GM18868 (cell line): ENCODE data around the gene ITK.
"Not testable (repeated sequence)": the region's sequence is repeated elsewhere in the genome, so short reads cannot be mapped to it uniquely, and the experiment has no call there.

ENCODE experiments used
- ATAC-seq: cut with Tn5 transposase; IDR thresholded peaks from one replicate; pipeline ENCODE4 v1.9.1; 2021; ENCODE audit warnings: mild to moderate bottlenecking, moderate library complexity; ENCODE audit not compliant: unreplicated experiment

Gene ITK

DNA sequence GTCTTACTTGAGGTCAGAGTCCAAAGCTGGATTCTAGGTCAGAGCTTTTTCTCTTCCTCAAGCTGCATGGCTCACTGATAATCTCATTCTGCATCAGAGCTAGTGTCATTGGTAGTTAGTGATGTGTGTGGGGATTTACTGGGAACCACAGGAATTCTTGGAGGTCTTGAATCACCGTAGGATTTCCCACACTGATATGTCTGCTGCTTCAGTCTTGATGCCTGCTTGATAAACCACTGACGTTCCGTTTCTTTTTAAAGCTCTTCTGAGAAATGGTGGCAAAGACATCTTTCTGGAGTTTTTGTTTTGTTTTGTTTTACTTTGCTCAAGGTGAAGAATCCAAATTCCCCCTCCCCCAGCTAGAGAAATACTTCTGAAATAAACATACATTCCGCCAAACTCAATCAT, 13.4 kb upstream of the ITK start:
- ATAC-seq = no peak

DNA sequence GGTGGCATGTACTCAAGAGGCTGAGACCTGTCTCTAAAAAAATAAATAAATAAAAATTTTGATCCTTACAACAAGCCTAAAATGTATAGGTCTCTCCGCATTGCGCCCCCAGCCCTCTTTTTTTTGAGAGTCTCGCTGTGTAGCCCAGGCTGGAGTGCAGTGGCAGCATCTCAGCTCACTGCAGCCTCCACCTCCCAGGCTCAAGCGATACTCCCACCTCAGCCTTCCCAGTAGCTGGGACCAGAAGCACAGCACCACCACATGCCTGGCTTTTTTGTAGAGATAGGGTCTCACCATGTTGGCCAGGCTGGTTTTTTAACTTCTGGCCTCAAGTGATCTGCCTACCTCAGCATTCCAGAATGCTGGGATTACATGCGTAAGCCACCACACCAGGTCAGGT, 12.4 kb upstream of the ITK start:
- ATAC-seq = no peak

DNA sequence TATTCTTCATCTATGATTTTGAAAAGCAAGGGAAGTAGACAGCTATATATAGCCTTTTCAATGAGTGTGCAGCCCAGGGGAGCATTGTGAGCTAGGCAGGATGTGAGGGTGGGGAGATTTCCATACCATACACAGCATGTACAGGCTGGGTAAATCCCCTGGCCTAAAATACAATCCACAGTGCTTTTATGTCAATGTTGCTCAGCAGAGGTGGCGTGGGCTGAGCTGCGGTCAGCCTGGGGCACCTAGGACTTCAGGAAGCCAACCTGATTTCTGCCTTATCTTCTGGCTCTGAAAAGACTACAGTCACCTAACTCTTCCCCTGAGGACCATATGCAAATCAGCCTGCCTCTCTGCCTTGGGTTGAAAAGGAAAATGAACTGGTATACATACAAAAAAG, 8.2 kb upstream of the ITK start:
- ATAC-seq = peak; percentile 99

DNA sequence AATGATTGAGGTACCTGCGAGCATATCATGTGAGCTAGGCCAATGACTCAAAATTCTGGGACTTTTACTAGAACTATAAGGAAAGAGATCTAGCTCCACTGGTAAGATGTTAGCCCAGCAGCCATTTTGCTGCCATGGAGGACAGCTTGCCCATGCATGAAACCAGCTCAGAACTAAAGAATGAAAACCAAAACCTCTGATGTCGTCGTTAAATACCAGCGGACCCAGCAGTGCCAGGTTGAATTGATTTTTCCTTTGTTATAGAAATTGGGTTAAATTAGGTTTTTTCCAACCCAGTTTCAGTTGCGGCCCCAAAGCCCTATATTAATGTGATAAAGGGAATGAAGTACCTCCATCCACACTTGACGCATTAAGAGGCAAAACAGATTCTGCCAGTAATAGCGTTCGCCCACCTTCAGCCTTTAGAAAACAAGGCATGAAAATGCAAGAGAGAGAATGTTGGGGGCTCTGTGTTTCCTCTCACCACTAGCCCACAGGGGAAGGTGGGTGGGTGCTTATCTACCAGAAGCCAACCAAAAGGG, 5.5 kb upstream of the ITK start:
- ATAC-seq = no peak

DNA sequence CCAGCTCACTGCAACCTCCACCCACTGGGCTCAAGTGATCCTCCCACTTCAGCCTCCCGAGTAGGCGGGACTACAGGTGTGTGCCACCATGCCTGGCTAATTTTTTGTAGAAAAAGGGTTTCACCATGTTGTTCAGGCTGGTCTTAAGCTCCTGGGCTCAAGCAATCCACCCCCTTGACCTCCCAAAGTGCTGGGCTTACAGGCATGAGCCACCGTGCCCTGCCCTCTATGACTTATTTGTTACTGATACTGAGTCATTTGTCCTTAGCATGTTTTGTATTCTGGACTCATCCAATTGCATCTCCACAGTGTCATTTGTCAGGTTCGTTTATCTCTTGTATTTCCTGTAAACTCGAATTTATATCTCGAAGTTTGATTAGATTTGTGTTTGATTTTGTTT, 2.7 kb upstream of the ITK start:
- ATAC-seq = no peak

DNA sequence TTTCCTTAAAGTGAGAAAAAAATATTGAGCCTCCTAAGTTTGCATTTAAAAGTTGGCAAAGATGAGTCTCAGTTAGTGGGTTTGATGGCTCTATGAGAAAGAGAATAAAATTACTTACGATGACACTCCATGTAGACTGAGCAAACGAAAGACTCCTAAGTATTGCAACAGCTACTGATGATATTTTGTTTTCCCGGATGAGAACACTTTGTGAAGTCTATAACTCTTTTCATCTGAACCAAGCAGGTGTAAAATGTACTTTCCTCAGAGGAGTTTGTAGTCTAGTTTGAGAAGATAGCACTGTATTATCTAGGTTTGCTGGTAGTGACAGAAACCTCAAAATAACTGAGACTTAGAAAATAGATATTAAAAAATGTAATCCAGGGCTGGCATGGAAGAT, 1.7 kb upstream of the ITK start:
- no peak for ATAC-seq

DNA sequence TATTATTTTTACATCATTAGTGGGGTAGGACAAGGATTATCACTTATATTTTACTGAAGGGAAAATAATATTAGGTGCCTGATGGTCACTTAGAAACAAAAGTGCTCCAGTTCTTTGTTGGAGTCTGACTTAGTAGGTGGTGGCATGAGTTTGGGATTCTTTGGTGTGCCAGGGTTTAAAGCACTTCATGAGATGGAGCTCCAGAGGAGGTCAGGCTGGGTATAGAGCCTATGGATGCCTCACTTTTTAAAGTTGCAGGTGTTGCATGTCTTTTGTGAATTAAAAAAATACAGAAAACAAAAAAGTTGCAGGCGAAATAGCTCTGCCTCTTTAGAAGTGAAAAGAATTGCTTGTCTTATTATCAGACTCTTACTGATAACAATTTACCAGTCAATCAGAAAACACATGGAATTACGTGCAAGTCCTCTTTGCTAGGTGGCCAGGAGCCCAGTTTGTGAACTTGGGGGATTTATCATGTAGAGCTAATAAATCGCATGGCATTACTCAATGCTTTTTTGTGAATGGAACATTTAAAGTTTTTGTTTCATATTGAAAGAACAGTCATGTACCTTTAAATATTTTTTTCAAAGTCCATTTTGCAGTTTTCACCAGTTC, 1.6 kb downstream of the ITK start:
- no peak for ATAC-seq

DNA sequence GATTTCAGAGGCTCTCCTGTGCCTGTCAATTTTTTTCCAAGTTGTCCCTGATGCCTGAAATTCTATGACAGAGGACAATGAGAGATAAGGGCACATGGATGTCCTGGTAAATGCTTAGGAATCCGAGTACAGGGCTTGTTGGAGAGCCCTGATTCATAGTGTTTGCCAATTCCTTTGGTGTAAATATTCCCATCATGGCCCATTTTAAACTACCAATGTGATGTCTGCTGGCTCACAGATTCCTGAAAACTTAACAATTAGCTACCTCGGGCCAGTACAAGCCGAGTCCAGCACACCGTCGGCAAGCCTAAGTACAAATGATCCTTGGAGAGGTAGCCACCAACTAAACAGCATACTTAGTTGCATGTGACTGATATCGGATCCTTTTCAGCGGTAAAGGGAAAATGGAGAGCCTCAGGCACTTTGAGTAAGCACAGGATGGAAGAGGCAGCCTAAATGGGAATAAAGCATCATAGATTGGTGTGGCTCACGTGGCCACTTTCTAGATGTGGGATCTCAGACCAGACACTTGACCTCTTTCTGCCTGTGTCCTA, 3.6 kb downstream of the ITK start:
- ATAC-seq = no peak

DNA sequence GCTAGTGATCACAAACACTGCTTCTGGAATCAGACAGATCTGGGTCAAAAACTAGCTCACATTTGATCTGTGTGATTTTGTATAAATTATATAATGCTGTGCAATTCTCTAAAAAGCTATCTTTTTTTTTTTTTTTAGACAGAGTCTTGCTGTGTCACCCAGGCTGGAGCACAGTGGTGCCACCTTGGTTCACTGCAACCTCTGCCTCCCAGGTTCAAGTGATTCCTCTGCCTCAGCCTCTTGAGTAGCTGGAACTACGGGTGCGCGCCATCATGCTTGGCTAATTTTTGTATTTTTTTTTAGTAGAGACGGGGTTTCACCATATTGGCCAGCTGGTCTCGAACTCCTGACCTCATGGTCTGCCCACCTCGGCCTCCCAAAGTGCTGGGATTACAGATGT, 4.5 kb downstream of the ITK start:
- not testable (repeated sequence) for ATAC-seq

DNA sequence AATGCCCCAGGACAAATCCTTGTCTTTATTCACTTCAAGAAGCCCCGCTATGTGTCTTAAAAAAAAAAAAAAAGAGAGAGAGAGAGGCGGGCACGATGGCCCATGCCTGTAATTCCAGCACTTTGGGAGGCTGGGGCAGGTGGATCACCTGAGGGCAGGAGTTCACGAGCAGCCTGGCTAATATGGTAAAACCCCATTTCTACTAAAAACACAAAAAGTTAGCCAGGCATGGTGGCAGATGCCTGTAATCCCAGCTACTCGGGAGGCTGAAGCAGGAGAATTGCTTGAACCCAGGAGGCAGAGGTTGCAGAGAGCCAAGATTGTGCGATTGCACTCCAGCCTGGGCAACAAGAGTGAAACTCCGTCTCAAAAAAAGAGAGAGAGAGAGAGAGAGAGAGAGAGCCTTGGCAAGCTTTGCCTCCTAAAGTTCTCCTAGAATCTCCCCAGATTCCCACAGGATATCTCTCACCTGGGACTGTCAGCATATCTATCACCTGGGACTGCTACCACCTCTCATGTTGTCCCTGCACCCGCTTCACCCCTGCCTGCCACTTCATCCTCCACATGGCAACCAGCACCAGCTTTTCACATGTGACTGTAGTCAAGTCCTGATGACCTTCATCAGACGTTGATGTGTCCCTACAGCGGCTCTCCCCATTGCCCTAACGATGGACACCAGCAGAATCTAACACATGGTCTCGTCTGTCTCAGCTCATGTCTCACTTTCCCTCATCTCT, 5.8 kb downstream of the ITK start:
- ATAC-seq = no peak

DNA sequence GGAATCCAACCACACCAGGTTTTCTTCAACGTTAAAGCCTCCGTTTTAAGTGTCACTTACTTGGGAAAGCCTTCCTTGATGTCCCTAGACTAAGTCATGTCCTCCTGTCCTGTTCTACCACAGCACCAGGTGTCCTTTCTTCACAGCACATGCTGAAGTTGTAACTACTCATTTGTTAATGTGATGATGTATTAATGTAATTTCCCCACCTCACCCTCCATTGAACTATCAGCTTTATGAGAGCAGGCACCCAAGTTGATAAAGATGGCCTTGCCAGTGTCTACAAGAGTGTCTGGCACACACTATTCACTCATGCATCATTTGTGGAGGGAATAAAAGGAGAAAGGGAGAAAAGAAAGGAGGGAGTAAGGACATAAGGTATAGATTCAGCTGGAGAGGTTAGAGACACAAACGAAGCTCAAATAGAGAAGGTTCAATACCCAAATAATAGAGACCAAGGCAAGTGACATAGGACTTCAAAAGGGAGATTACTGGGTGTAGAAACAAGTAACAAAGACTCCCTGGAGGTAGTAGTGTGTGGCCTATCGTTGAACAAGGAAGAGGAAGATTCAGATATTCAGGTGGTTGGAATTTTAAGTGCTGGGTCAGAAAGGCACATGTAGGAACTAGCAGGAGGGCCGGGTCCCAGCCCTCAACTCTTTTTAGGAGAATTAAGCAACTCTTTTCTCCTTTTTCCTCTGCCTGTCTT, 6.6 kb downstream of the ITK start:
- no peak for ATAC-seq

DNA sequence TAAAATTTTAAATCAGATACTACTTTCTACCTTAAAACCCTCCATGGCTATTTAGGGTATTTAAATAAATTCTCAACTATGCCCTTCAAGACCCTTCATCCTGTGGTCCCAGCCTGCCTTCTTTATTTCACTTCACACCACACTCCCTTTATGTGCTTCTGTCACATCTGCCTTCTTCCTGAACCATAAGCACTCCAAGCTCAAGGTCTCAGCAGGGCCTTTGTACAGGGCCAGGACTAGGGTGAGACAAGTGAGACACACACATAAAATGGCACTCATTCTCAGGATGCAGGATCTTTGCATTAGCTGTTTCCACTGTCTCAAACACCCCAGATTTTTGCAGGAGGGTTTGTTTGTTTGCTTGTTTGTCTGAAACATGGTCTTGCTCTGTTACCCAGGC, 7.6 kb downstream of the ITK start:
- ATAC-seq = no peak

DNA sequence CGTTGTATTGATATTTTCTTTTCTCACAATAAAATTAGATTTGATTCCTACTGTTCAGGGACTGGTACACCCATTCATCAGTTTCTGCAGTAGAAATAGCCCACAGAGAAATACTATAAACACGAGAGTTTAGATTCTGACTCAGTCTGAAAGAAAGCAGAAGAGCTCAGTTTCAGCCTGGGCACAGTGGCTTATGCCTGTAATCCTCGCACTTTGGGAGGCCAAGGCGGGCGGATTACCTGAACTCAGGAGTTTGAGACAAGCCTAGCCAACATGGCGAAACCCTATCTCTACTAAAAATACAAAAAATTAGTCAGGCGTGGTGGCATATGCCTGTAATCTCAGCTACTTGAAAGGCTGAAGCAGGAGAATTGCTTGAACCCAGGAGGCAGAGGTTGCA, 8.6 kb downstream of the ITK start:
- peak; percentile 97 for ATAC-seq

DNA sequence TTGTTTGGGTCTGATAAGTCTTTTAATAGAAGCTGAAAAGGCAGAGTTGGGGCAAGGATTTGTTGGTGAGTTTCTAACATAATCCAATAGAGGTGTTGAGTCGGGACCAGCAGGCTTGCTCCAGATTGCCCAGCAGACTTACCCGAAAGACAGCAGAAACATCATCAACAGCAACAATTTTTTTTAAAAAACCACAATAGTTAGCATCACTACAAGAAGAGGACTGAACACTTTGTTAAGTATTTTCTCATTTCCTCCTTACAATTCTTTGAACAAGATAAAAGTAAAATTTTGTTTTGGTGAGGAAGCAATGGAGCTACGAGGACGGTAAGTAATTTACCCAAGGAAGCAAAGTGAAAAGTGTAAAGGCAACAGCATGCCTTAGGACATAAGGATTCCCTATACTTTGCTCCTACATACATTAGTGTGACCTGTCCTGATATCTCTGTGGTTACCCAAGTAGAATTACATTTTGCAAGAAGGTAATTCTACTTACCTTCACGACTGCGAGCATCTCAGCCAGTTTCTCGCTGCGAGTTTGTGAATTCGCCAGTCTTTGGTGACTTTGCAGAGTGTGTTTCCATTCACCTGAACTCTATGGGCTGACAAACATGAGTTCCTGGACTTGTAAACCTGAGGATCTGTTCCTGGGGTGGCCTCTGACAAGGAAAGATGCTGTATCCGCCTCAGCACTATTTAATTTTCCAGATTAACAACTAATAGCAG, 13.2 kb downstream of the ITK start:
- ATAC-seq = no peak

DNA sequence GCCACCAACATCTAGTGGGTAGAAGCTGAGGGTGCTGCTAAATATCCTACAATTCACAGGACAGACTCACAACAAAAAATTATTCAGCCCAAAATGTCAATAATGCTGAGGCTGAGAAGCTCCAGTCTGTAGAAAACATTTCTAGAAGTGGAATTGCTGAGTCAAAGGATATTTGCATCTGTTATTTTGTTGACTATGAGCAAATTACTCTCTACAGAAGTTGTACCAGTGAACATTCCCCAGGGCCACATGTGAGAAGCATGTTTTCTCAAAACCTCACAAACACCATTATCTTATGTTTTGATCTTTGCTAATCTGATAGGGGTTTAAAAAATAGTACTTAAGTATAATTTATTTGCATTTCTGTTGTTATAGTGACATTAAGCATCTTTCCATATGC, 15.4 kb downstream of the ITK start:
- peak; percentile 63 for ATAC-seq

DNA sequence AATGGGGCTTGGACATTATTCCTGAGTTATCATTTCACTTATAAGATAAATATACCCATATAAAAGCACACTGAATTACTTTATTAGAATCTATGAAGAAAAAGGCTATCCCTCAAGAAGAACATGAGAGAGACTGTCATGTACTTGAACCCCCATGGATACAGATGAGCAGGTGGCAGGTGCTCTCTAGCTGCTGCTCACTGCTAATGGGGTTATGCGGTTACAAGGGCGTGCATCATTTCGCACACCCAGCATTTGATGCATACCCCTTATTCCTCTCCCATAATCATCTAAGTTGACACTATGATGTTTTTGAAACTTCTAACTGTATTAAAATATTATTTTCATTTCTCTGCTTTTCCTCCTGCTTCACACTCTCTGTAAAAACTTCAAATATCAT, 16.4 kb downstream of the ITK start:
- ATAC-seq = no peak

DNA sequence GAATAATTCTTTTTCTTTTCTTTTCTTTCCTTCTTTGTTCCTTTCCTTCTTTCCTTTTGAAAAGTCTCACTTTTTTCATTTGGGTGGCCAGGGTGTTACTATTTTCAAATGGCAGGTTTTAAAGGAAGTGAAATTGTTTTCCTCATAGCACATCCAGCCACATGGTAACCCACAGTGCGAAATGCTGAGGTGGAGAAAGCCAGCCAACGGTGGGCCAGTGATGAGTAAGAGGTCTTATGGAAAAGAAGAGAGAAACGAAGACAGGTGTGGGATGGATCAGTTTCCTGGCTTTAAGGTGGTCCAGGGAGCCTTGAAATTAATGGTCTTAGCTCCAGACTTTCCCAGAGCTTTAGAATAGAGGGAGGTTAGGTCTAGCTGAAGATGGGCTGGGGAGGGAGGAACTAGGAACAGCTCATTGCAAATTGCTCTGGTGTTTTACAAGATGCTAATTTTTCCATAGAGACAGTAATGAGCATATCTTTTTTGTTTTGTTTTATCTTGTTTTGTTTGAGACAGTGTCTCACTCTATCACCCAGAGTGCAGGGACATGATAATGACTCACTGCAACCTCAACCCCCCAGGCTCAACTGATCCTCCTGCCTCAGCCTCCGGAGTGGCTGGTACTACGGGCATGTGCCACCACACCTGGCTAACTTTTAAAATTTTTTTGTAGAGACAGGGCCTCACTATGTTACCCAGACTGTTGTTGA, 17.8 kb downstream of the ITK start:
- ATAC-seq = peak; percentile 42

DNA sequence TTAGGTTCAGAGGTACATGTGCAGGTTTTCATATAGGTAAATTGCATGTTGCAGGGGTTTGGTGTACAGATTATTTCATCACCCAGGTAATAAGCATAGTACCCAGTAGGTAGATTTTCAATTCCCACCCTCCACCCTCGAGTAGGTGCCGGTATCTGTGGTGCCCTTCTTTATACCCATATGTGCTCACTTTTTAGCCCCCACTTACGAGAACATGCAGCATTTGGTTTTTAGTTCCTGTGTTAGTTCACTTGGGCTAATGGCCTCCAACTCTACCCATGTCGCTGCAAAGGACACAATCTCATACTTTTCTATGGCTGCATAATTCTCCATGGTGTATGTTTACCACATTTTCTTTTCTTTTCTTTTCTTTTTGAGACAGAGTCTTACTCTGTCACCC, 21.2 kb downstream of the ITK start:
- ATAC-seq = no peak

DNA sequence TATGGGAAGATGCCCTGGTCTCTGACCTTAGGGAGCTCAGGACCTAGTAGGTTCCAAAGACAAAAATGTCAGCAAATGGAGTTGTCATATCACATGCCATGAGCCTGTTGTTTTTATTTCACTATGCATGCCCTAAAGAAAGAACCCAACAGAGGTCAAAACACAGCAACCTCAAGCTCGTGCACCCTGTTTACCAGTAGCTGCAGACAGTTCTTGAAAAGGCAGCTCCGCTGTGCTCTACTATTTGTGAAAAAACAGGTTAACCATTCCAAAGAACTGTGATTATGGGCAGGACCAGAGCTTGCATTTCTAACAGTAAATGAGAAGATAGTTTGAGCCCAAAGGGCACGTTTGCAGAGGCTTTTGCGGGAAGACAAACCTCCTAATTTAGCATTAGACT, 22.8 kb downstream of the ITK start:
- ATAC-seq = no peak

DNA sequence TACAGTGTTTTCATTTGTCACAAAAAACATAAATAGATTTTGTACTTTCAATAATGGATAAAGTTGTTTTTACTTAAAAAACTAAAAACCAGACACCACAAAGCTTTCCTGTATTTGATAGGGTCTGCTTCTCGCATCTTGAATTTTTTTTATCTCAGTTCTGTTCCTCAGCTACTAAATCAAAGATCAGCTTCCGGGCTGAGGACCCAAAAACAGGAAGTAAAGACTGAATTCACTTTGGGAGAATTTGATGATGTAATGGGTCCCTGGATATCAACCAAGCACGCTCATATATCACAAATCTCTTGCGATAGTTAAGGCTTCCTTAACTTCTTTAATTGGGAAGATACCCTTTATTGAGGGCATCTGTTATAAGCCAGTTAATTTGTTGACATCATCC, 24.1 kb downstream of the ITK start:
- no peak for ATAC-seq
